ENCODE results near the gene SFXN5. TPM values are rescaled to one million over a fixed set of nuclear protein-coding genes. Genes with fewer than 3 reads are reported as not detected.
A peak's percentile ranks its signal among the peaks of the same experiment; 100 is the strongest.

SFXN5 gene
- total and polyA plus RNA-seq, 2 of the 4 experiments (the other 2 are of a cell fraction), result 8.6 to 17.0 TPM

- peak; percentile 33 for ATAC-seq (ENCODE audit: low read depth)
- Histone ChIP-seq H3K4me1 (ENCODE audit: control insufficient read depth, insufficient read depth, low read length) (peaks cover 3% of the 10 kb centered on the region; the same call in 1 of the 2 replicates), H2AK5ac (ENCODE audit: low read depth, low read length) (no peak overlapping the region), H4K5ac (ENCODE audit: low read depth, low read length) (no peak overlapping the region), H4K8ac (ENCODE audit: low read depth in 2 of 2, low read length in 2 of 2) (no peak overlapping the region), H3K4me3 (ENCODE audit: insufficient read depth, low read depth, low read length) (no peak overlapping the region), H2AK9ac (replicated peaks; ENCODE audit: low read depth, low read length, poor library complexity) (no peak overlapping the region), H2BK15ac (ENCODE audit: low read depth, low read length) (no peak overlapping the region), H3K4me2 (ENCODE audit: low read depth, low read length) (peak overlapping the region; percentile 35), H3K27me3 (ENCODE audit: control insufficient read depth, insufficient read depth, low read length) (peaks cover 49% of the 10 kb centered on the region), H3K27ac (ENCODE audit: insufficient read depth, low read length) (no peak overlapping the region), H2AFZ (replicated peaks; ENCODE audit: low read length, poor library complexity) (peak overlapping the region; percentile 80), H3K9me3 (ENCODE audit: control insufficient read depth, insufficient read depth, low read length) (no peaks in the 10 kb centered on the region), H3K9ac (ENCODE audit: low read depth, low read length) (no peak overlapping the region), H3K4ac (ENCODE audit: low read depth, low read length) (no peak overlapping the region), H3K18ac (ENCODE audit: low read depth, low read length) (no peak overlapping the region), H3K36me3 (ENCODE audit: control insufficient read depth, insufficient read depth, low read length) (no peaks in the 10 kb centered on the region; the same call in 1 of the 2 replicates), H4K91ac (ENCODE audit: insufficient read depth, low read depth, low read length) (no peak overlapping the region), H2BK5ac (ENCODE audit: low read depth, low read length, poor library complexity, severe bottlenecking) (no peak overlapping the region), H3K79me1 (ENCODE audit: low read depth in 1 of 2, low read length in 2 of 2) (no peaks in the 10 kb centered on the region), H3K56ac (ENCODE audit: extremely low read depth, insufficient read depth, low read length) (no peak overlapping the region), H3K23ac (ENCODE audit: low read depth, low read length) (no peak overlapping the region), H3K14ac (replicated peaks; ENCODE audit: low read depth, low read length) (no peak overlapping the region), H4K20me1 (ENCODE audit: insufficient read depth, low read length) (no peaks in the 10 kb centered on the region), H3K9me1 (ENCODE audit: insufficient read depth, low read length) (no peaks in the 10 kb centered on the region), H2BK20ac (ENCODE audit: low read depth, low read length) (no peak overlapping the region), H2BK120ac (ENCODE audit: low read depth, low read length) (no peak overlapping the region)
- ChIA-PET CTCF (interaction anchor here (0.7 to 1.6 kb wide), 3 partner anchors 78 to 260 kb away, joined by 3 to 6 read pairs (median 3); no protein-coding TSS in a partner anchor), POLR2A (ENCODE audit: unreplicated experiment) (no interaction called here)
- no peak for TF ChIP-seq NFE2L2 (IDR thresholded peaks at IDR 0.05; ENCODE audit: low read depth, low read length)
- TF ChIP-seq MAZ (IDR thresholded peaks at IDR 0.05; ENCODE audit: borderline replicate concordance, low read depth, low read length), result peak; percentile 67; the same call in 1 of the 2 replicates
- TF ChIP-seq BHLHE40 (IDR thresholded peaks at IDR 0.05; ENCODE audit: low read depth, low read length), result 0 out of 2 replicates have a peak, but pooled peaks have one; percentile 8
- in situ Hi-C loops (cut with MboI; ENCODE audit: low sequenced_read_pairs), result loop anchor here (25.0 kb wide), 1 partner anchor 1359 kb away; no protein-coding TSS in a partner anchor
- DNase-seq, result peak; percentile 55
- no CpG with 5 or more reads among the region's 16 CpGs for WGBS, 2 experiments (ENCODE audit: extremely low coverage in 2 of 2, insufficient read length in 1 of 2)
- intact Hi-C loops (cut with micrococcal nuclease), result no loop called here
- dilution Hi-C loops (cut with HindIII; ENCODE audit: low sequenced_read_pairs, unreplicated experiment), result no loop called here
- no TSS peak for BruUV-seq (replicated peaks)
Observed at GRCh38 chr2:72895759-72896281, 175.7 kb downstream of the SFXN5 start.

Data from IMR-90 (cell line).